Activated CD8-positive, alpha-beta memory T cell treated with anti-CD3 and anti-CD28 coated beads, Interleukin-2, amount 50 U/mL, for 1 hour (primary cell): Measurements from ENCODE around the gene PARD6B.

ENCODE experiments used
- DNase-seq: peaks from one replicate; pipeline ENCODE4 v3.0.0-alpha.2; 2020; ENCODE audit errors: extremely low read depth

The PARD6B gene

GRCh38 chr20:50724112-50724725, 7.2 kb upstream of the PARD6B start:
- DNase-seq = no peak

GRCh38 chr20:50724851-50725723, 6.3 kb upstream of the PARD6B start:
- DNase-seq = no peak

- DNase-seq = no peak
Measured at GRCh38 chr20:50725724-50726005, 5.7 kb upstream of the PARD6B start.

- no peak for DNase-seq
Measured at GRCh38 chr20:50726955-50727791, 4.2 kb upstream of the PARD6B start.

GRCh38 chr20:50727792-50728485, 3.4 kb upstream of the PARD6B start:
- DNase-seq = no peak

- DNase-seq = no peak
Measured at GRCh38 chr20:50728486-50728980, 2.8 kb upstream of the PARD6B start.

GRCh38 chr20:50728981-50729874, 2.2 kb upstream of the PARD6B start:
- DNase-seq = no peak

GRCh38 chr20:50729901-50730764, 1.2 kb upstream of the PARD6B start:
- no peak for DNase-seq

- DNase-seq = no peak
Measured at GRCh38 chr20:50730765-50731054, 670 bp upstream of the PARD6B start.

GRCh38 chr20:50731930-50732690, 730 bp downstream of the PARD6B start:
- DNase-seq = no peak

- DNase-seq = no peak
Measured at GRCh38 chr20:50733644-50734349, 2.4 kb downstream of the PARD6B start.

GRCh38 chr20:50734730-50735679, 3.6 kb downstream of the PARD6B start:
- DNase-seq = no peak

- no peak for DNase-seq
Measured at GRCh38 chr20:50735813-50736212, 4.4 kb downstream of the PARD6B start.

GRCh38 chr20:50737352-50737751, 6.0 kb downstream of the PARD6B start:
- no peak for DNase-seq

- no peak for DNase-seq
Measured at GRCh38 chr20:50743087-50743486, 11.7 kb downstream of the PARD6B start.

GRCh38 chr20:50744143-50744792, 12.9 kb downstream of the PARD6B start:
- DNase-seq = no peak

GRCh38 chr20:50745634-50746137, 14.3 kb downstream of the PARD6B start:
- no peak for DNase-seq
